ENCODE data around the gene PRKCH.

The PRKCH gene

DNA sequence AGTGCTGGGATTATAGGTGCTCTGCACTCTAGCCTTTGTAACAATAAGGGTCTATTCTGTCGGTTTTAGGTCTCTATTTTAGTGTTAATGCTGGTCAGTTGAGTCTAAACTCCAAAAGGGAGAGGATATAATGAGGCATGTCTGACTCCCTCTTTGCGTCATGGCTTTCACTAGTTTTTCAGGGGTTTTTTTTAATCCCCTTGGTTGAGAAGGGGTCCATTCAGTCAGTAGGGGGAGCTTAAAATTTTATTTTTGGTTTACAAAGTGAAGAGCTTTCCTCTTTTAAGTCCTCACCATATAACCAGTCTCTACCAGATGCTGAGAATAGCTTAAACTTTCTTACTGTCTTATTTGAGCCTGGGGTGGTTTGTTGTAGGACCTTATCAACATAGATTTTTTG lies 106.9 kb downstream of the PRKCH start:
- H4K8ac ChIP-seq (ENCODE audit: low read depth, low read length): no peak overlapping the region
- no peak overlapping the region for H3K4me3 ChIP-seq (ENCODE audit: low read length in 2 of 2)
- H3K27me3 ChIP-seq (ENCODE audit: control insufficient read depth in 3 of 3, insufficient read depth in 3 of 3, low read depth in 1 of 3, low read length in 3 of 3): no peaks in the 10 kb centered on the region
- no peak overlapping the region for H2BK5ac ChIP-seq (ENCODE audit: low read length)
- H3K4me2 ChIP-seq (ENCODE audit: insufficient read depth, low read length, poor library complexity, severe bottlenecking): no peak overlapping the region
- H2AK5ac ChIP-seq (ENCODE audit: low read depth, low read length): no peak overlapping the region
- H3K4ac ChIP-seq (ENCODE audit: low read length): no peak overlapping the region
- H4K91ac ChIP-seq (ENCODE audit: low read depth, low read length, poor library complexity): no peak overlapping the region
- H3K18ac ChIP-seq (ENCODE audit: low read length): no peak overlapping the region
- H2AFZ ChIP-seq (ENCODE audit: low read length): no peak overlapping the region
- no peaks in the 10 kb centered on the region for H3K9me3 ChIP-seq (replicated peaks in 1 of 2; ENCODE audit: control insufficient read depth in 2 of 2, insufficient read depth in 1 of 2, low read depth in 1 of 2, low read length in 2 of 2)
- H2BK120ac ChIP-seq (ENCODE audit: low read depth, low read length): no peak overlapping the region
- no peaks in the 10 kb centered on the region for H3K36me3 ChIP-seq (replicated peaks in 1 of 2; ENCODE audit: control insufficient read depth in 2 of 2, insufficient read depth in 2 of 2, low read length in 2 of 2)
- H3K4me1 ChIP-seq (ENCODE audit: control insufficient read depth in 2 of 2, insufficient read depth in 1 of 2, low read depth in 1 of 2, low read length in 2 of 2): no peaks in the 10 kb centered on the region
- no peak overlapping the region for H3K14ac ChIP-seq (ENCODE audit: low read length)
- WGBS, 2 donors (ENCODE audit: extremely low coverage in 2 of 2, insufficient read length in 2 of 2, insufficient replicate concordance in 1 of 2): no CpG with 5 or more reads among the region's 2 CpGs
- no peak overlapping the region for H2BK15ac ChIP-seq (ENCODE audit: low read length)
- no peak overlapping the region for H2BK12ac ChIP-seq (ENCODE audit: low read length)
- H3K79me1 ChIP-seq (ENCODE audit: low read depth, low read length): no peaks in the 10 kb centered on the region
- no peak overlapping the region for H3K9ac ChIP-seq (ENCODE audit: low read depth, low read length, poor library complexity)
- no peak overlapping the region for H3K27ac ChIP-seq (replicated peaks; ENCODE audit: low read length)
- no peak overlapping the region for H3K23ac ChIP-seq (ENCODE audit: low read depth, low read length, poor library complexity)
- DNase-seq (ENCODE audit: low spot score): no peak

DNA sequence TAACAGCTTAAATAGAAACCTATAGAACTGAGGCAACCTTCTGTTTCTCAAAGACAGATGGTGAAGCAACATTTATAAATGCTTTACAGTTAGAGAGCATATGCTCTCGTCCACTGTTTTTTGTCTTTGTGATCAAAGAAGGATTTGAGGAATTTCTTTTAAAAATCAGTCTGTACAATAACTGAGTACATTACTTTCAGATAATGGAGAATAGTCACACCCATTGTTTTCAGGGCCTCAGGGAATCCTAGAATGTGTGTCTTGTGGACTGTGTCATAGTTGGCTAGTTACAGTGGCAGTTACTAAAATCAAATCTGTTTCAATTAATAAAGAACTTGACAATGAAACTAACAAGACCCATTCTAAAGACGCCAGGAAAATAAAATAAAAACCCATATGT lies 107.9 kb downstream of the PRKCH start:
- Histone ChIP-seq H3K4ac (ENCODE audit: low read length) (no peak overlapping the region), H2BK15ac (ENCODE audit: low read length) (no peak overlapping the region), H3K18ac (ENCODE audit: low read length) (no peak overlapping the region), H3K4me2 (ENCODE audit: insufficient read depth, low read length, poor library complexity, severe bottlenecking) (no peak overlapping the region), H4K8ac (ENCODE audit: low read depth, low read length) (no peak overlapping the region), H3K79me1 (ENCODE audit: low read depth, low read length) (no peaks in the 10 kb centered on the region), H3K36me3 (replicated peaks in 1 of 2; ENCODE audit: control insufficient read depth in 2 of 2, insufficient read depth in 2 of 2, low read length in 2 of 2) (no peaks in the 10 kb centered on the region), H3K27ac (replicated peaks; ENCODE audit: low read length) (no peak overlapping the region), H2BK5ac (ENCODE audit: low read length) (no peak overlapping the region), H4K91ac (ENCODE audit: low read depth, low read length, poor library complexity) (no peak overlapping the region), H3K14ac (ENCODE audit: low read length) (no peak overlapping the region), H3K4me1 (ENCODE audit: control insufficient read depth in 2 of 2, insufficient read depth in 1 of 2, low read depth in 1 of 2, low read length in 2 of 2) (no peaks in the 10 kb centered on the region), H3K23ac (ENCODE audit: low read depth, low read length, poor library complexity) (no peak overlapping the region), H2BK120ac (ENCODE audit: low read depth, low read length) (no peak overlapping the region), H2BK12ac (ENCODE audit: low read length) (no peak overlapping the region), H3K4me3 (ENCODE audit: low read length in 2 of 2) (no peak overlapping the region), H3K9me3 (replicated peaks in 1 of 2; ENCODE audit: control insufficient read depth in 2 of 2, insufficient read depth in 1 of 2, low read depth in 1 of 2, low read length in 2 of 2) (no peaks in the 10 kb centered on the region), H3K27me3 (ENCODE audit: control insufficient read depth in 3 of 3, insufficient read depth in 3 of 3, low read depth in 1 of 3, low read length in 3 of 3) (no peaks in the 10 kb centered on the region), H2AK5ac (ENCODE audit: low read depth, low read length) (no peak overlapping the region), H2AFZ (ENCODE audit: low read length) (no peak overlapping the region), H3K9ac (ENCODE audit: low read depth, low read length, poor library complexity) (no peak overlapping the region)
- DNase-seq (ENCODE audit: low spot score): no peak
- WGBS, 2 donors (ENCODE audit: extremely low coverage in 2 of 2, insufficient read length in 2 of 2, insufficient replicate concordance in 1 of 2): no CpG with 5 or more reads among the region's 2 CpGs

DNA sequence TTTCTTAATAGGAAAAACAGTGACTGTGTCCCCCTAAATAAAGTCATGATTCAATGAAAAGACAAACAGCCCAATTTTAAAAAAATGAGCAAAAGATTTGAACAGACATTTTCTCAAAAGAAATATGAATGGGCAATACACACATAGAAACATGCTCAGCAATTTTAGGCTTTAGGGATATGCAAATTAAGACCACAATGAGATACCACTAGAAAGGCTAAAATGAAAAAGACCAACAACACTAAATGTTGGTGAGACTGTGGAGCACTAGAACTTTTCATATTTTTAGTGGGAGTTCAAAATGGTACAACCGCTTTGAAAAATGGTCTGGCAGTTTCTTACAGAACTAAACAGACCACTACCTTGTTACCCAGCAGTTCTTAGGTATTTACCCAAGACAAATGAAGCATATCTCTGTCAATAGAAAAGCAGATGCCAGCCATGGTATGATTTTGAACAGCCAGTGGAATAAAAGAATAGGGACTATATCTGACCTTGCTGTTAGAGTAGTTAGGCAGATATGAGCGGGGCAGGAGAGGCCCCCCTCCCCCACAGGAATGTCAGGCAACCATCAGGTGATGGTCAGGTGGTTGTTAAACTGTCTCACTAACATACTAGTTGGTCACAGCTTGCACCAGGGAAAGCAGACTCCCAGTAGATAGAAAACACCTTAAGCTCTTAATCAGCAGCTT lies 108.8 kb downstream of the PRKCH start:
- Histone ChIP-seq H2AFZ (ENCODE audit: low read length) (no peak overlapping the region), H3K9me3 (replicated peaks in 1 of 2; ENCODE audit: control insufficient read depth in 2 of 2, insufficient read depth in 1 of 2, low read depth in 1 of 2, low read length in 2 of 2) (no peaks in the 10 kb centered on the region), H3K4me3 (ENCODE audit: low read length in 2 of 2) (no peak overlapping the region), H3K27me3 (ENCODE audit: control insufficient read depth in 3 of 3, insufficient read depth in 3 of 3, low read depth in 1 of 3, low read length in 3 of 3) (no peaks in the 10 kb centered on the region), H3K27ac (replicated peaks; ENCODE audit: low read length) (no peak overlapping the region), H2BK5ac (ENCODE audit: low read length) (no peak overlapping the region), H3K4me1 (ENCODE audit: control insufficient read depth in 2 of 2, insufficient read depth in 1 of 2, low read depth in 1 of 2, low read length in 2 of 2) (no peaks in the 10 kb centered on the region), H3K36me3 (replicated peaks in 1 of 2; ENCODE audit: control insufficient read depth in 2 of 2, insufficient read depth in 2 of 2, low read length in 2 of 2) (no peaks in the 10 kb centered on the region), H2AK5ac (ENCODE audit: low read depth, low read length) (no peak overlapping the region), H3K4ac (ENCODE audit: low read length) (no peak overlapping the region), H3K18ac (ENCODE audit: low read length) (no peak overlapping the region), H3K14ac (ENCODE audit: low read length) (no peak overlapping the region), H4K8ac (ENCODE audit: low read depth, low read length) (no peak overlapping the region), H3K79me1 (ENCODE audit: low read depth, low read length) (no peaks in the 10 kb centered on the region), H2BK12ac (ENCODE audit: low read length) (no peak overlapping the region), H3K23ac (ENCODE audit: low read depth, low read length, poor library complexity) (no peak overlapping the region), H4K91ac (ENCODE audit: low read depth, low read length, poor library complexity) (no peak overlapping the region), H2BK15ac (ENCODE audit: low read length) (no peak overlapping the region), H3K4me2 (ENCODE audit: insufficient read depth, low read length, poor library complexity, severe bottlenecking) (no peak overlapping the region), H2BK120ac (ENCODE audit: low read depth, low read length) (no peak overlapping the region), H3K9ac (ENCODE audit: low read depth, low read length, poor library complexity) (no peak overlapping the region)
- no peak for DNase-seq (ENCODE audit: low spot score)
- WGBS, 2 donors (ENCODE audit: extremely low coverage in 2 of 2, insufficient read length in 2 of 2, insufficient replicate concordance in 1 of 2): no CpG with 5 or more reads among the region's 2 CpGs

DNA sequence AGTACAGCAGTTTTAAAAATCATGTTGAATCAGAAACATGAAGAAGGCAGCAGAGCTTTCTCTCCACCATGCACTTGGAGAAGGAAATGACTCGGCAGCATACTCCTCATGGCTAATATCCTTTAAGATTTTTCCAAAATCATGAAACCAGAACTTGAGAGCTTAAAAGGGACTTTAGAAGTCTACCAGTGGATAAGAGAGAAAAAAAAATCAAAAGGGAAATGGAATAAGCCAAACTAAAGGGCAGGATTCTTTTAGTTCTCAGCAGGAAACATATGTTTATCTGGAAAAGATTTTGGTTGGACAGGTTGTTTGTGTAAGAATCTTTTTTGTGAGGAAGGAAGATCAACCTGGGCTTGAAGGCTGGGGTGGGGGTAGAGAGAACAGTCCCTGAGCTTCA lies 111.8 kb downstream of the PRKCH start:
- no peaks in the 10 kb centered on the region for H3K27me3 ChIP-seq (ENCODE audit: control insufficient read depth in 3 of 3, insufficient read depth in 3 of 3, low read depth in 1 of 3, low read length in 3 of 3)
- no peak overlapping the region for H2BK12ac ChIP-seq (ENCODE audit: low read length)
- no peak overlapping the region for H3K4me2 ChIP-seq (ENCODE audit: insufficient read depth, low read length, poor library complexity, severe bottlenecking)
- H3K79me1 ChIP-seq (ENCODE audit: low read depth, low read length): no peaks in the 10 kb centered on the region
- no peaks in the 10 kb centered on the region for H3K9me3 ChIP-seq (replicated peaks in 1 of 2; ENCODE audit: control insufficient read depth in 2 of 2, insufficient read depth in 1 of 2, low read depth in 1 of 2, low read length in 2 of 2)
- no peak overlapping the region for H2AFZ ChIP-seq (ENCODE audit: low read length)
- H3K4me3 ChIP-seq (ENCODE audit: low read length in 2 of 2): no peak overlapping the region
- no peak overlapping the region for H4K91ac ChIP-seq (ENCODE audit: low read depth, low read length, poor library complexity)
- H2BK120ac ChIP-seq (ENCODE audit: low read depth, low read length): no peak overlapping the region
- WGBS, 2 donors (ENCODE audit: extremely low coverage in 2 of 2, insufficient read length in 2 of 2, insufficient replicate concordance in 1 of 2): no CpG with 5 or more reads among the region's 1 CpG
- no peak overlapping the region for H2BK15ac ChIP-seq (ENCODE audit: low read length)
- H3K14ac ChIP-seq (ENCODE audit: low read length): no peak overlapping the region
- no peak overlapping the region for H3K18ac ChIP-seq (ENCODE audit: low read length)
- H3K23ac ChIP-seq (ENCODE audit: low read depth, low read length, poor library complexity): no peak overlapping the region
- no peaks in the 10 kb centered on the region for H3K36me3 ChIP-seq (replicated peaks in 1 of 2; ENCODE audit: control insufficient read depth in 2 of 2, insufficient read depth in 2 of 2, low read length in 2 of 2)
- no peaks in the 10 kb centered on the region for H3K4me1 ChIP-seq (ENCODE audit: control insufficient read depth in 2 of 2, insufficient read depth in 1 of 2, low read depth in 1 of 2, low read length in 2 of 2)
- H2BK5ac ChIP-seq (ENCODE audit: low read length): no peak overlapping the region
- H4K8ac ChIP-seq (ENCODE audit: low read depth, low read length): no peak overlapping the region
- no peak overlapping the region for H3K9ac ChIP-seq (ENCODE audit: low read depth, low read length, poor library complexity)
- H2AK5ac ChIP-seq (ENCODE audit: low read depth, low read length): no peak overlapping the region
- no peak overlapping the region for H3K27ac ChIP-seq (replicated peaks; ENCODE audit: low read length)
- H3K4ac ChIP-seq (ENCODE audit: low read length): no peak overlapping the region
- no peak for DNase-seq (ENCODE audit: low spot score)

All from neuronal stem cell (in vitro differentiated cells).